ENCODE results near the gene YIF1B. TPM values are rescaled to one million over a fixed set of nuclear protein-coding genes. Genes with fewer than 3 reads are reported as not detected.
"Not testable (repeated sequence)": the region's sequence is repeated elsewhere in the genome, so short reads cannot be mapped to it uniquely, and the experiment has no call there.

YIF1B gene
- total and polyA plus RNA-seq, 2 donors (not counting 1 experiment from before 2014, with no cell fraction given): 31.6 to 58.3 TPM

DNA sequence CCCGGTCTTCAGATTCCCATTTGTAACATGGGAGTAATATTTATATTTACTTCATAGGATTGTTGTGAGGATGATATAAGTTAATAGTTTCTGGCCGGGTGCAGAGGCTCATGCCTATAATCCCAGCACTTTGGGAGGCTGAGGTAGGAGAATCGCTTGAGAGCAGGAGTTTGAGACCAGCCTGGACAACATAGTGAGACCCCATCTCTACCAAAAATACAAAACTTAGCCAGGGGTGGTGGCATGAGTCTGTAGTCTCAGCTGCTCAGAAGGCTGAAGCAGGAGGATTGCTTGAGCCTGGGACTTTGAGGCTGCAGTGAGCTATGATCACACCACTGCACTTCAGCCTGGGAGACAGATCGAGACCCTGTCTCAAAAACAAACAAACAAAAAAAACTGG lies 31.1 kb upstream of the YIF1B start:
- 86% methylated on average over 1 of the region's 4 CpGs for WGBS (ENCODE audit: insufficient coverage)
- no peaks in the 10 kb centered on the region for H4K20me1 ChIP-seq (ENCODE audit: control insufficient read depth, insufficient read depth, low read length, poor library complexity, severe bottlenecking)
- Mint-ChIP-seq H3K27me3 (no peaks in the 10 kb centered on the region), H3K4me1 (no peaks in the 10 kb centered on the region), H3K9me3 (ENCODE audit: insufficient read depth) (no peaks in the 10 kb centered on the region), H3K27ac (no peak overlapping the region), H3K4me3 (no peak overlapping the region)
- H3K27me3 ChIP-seq (replicated peaks in 1 of 4; ENCODE audit: control extremely low read depth in 1 of 4, control insufficient read depth in 3 of 4, insufficient read depth in 4 of 4, low read length in 3 of 4): no peaks in the 10 kb centered on the region
- no peak for DNase-seq
- no peaks in the 10 kb centered on the region for H3K36me3 ChIP-seq (replicated peaks in 1 of 2; ENCODE audit: control extremely low read depth in 1 of 2, control insufficient read depth in 1 of 2, extremely low read depth in 1 of 2, insufficient read depth in 2 of 2, low read length in 1 of 2)
- no peak overlapping the region for H3K27ac ChIP-seq (ENCODE audit: low read length in 2 of 2)
- no peak for TF ChIP-seq EZH2 (IDR thresholded peaks at IDR 0.05; ENCODE audit: borderline replicate concordance, insufficient read depth, low read depth, low read length, poor library complexity, severe bottlenecking)
- TF ChIP-seq, protein P1, sequence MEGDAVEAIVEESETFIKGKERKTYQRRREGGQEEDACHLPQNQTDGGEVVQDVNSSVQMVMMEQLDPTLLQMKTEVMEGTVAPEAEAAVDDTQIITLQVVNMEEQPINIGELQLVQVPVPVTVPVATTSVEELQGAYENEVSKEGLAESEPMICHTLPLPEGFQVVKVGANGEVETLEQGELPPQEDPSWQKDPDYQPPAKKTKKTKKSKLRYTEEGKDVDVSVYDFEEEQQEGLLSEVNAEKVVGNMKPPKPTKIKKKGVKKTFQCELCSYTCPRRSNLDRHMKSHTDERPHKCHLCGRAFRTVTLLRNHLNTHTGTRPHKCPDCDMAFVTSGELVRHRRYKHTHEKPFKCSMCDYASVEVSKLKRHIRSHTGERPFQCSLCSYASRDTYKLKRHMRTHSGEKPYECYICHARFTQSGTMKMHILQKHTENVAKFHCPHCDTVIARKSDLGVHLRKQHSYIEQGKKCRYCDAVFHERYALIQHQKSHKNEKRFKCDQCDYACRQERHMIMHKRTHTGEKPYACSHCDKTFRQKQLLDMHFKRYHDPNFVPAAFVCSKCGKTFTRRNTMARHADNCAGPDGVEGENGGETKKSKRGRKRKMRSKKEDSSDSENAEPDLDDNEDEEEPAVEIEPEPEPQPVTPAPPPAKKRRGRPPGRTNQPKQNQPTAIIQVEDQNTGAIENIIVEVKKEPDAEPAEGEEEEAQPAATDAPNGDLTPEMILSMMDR (IDR thresholded peaks at IDR 0.05): no peak
- CTCF ChIA-PET: interaction anchor here (0.5 kb wide), 1 partner anchor 103 kb away, joined by 3 read pairs; no protein-coding TSS in a partner anchor
- H3K4me1 ChIP-seq (ENCODE audit: control insufficient read depth in 2 of 2, insufficient read depth in 2 of 2, low read length in 2 of 2): no peaks in the 10 kb centered on the region
- POLR2A ChIA-PET: no interaction called here
- no peak overlapping the region for H3K4me2 ChIP-seq (replicated peaks; ENCODE audit: low read depth, low read length, poor library complexity, severe bottlenecking)
- ATAC-seq (ENCODE audit: low read depth): no peak
- no peak overlapping the region for H3K9ac ChIP-seq (ENCODE audit: low read length)
- H3K79me2 ChIP-seq (ENCODE audit: control insufficient read depth, insufficient read depth, low read length): peaks cover 2% of the 10 kb centered on the region
- intact Hi-C loops (cut with micrococcal nuclease): no loop called here
- H3K4me3 ChIP-seq (ENCODE audit: control extremely low read depth in 1 of 5, extremely low read depth in 1 of 5, insufficient read depth in 1 of 5, low read depth in 2 of 5, low read length in 4 of 5): no peak overlapping the region
- H3K9me3 ChIP-seq (ENCODE audit: control extremely low read depth in 1 of 3, control insufficient read depth in 2 of 3, insufficient read depth in 1 of 3, low read length in 2 of 3): no peaks in the 10 kb centered on the region
- H2AFZ ChIP-seq (ENCODE audit: insufficient read depth, low read depth, low read length, poor library complexity, severe bottlenecking): no peak overlapping the region

DNA sequence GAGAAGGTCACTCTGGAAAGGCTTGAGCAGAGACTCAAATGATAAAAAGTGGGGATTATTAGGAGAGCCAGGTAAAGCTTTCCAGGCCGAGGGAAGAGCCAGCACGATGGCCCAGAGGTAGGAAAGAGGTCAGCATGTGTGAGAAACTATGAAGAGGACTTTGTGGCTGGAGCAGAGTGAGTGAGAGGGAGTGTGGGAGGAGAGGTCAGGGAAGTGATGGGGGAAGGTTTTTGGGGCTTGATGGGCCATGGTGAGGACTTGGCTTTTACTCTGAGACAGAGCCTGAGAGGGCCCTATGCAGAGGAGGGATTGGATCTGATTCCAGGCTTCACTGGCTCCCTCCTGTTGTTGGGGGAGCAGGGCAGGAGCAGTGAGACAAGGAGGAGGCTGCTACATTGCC lies 25.2 kb upstream of the YIF1B start:
- no peaks in the 10 kb centered on the region for H3K36me3 ChIP-seq (replicated peaks in 1 of 2; ENCODE audit: control extremely low read depth in 1 of 2, control insufficient read depth in 1 of 2, extremely low read depth in 1 of 2, insufficient read depth in 2 of 2, low read length in 1 of 2)
- no peak for DNase-seq
- POLR2A ChIA-PET: no interaction called here
- Mint-ChIP-seq H3K9me3 (ENCODE audit: insufficient read depth) (no peaks in the 10 kb centered on the region), H3K27ac (no peak overlapping the region), H3K4me1 (peaks cover 13% of the 10 kb centered on the region), H3K27me3 (no peaks in the 10 kb centered on the region), H3K4me3 (no peak overlapping the region)
- H3K9me3 ChIP-seq (ENCODE audit: control extremely low read depth in 1 of 3, control insufficient read depth in 2 of 3, insufficient read depth in 1 of 3, low read length in 2 of 3): no peaks in the 10 kb centered on the region
- ATAC-seq (ENCODE audit: low read depth): no peak
- no peak overlapping the region for H2AFZ ChIP-seq (ENCODE audit: insufficient read depth, low read depth, low read length, poor library complexity, severe bottlenecking)
- H3K9ac ChIP-seq (ENCODE audit: low read length): no peak overlapping the region
- CTCF ChIA-PET: no interaction called here
- intact Hi-C loops (cut with micrococcal nuclease): no loop called here
- H3K27me3 ChIP-seq (replicated peaks in 1 of 4; ENCODE audit: control extremely low read depth in 1 of 4, control insufficient read depth in 3 of 4, insufficient read depth in 4 of 4, low read length in 3 of 4): no peaks in the 10 kb centered on the region
- no peak overlapping the region for H3K4me2 ChIP-seq (replicated peaks; ENCODE audit: low read depth, low read length, poor library complexity, severe bottlenecking)
- H3K79me2 ChIP-seq (ENCODE audit: control insufficient read depth, insufficient read depth, low read length): peaks cover 8% of the 10 kb centered on the region
- H4K20me1 ChIP-seq (ENCODE audit: control insufficient read depth, insufficient read depth, low read length, poor library complexity, severe bottlenecking): no peaks in the 10 kb centered on the region
- 100% methylated on average over 2 of the region's 2 CpGs for WGBS (ENCODE audit: insufficient coverage)
- no peak overlapping the region for H3K4me3 ChIP-seq (ENCODE audit: control extremely low read depth in 1 of 5, extremely low read depth in 1 of 5, insufficient read depth in 1 of 5, low read depth in 2 of 5, low read length in 4 of 5)
- H3K27ac ChIP-seq (ENCODE audit: low read length in 2 of 2): no peak overlapping the region
- TF ChIP-seq, protein P1 (IDR thresholded peaks at IDR 0.05): no peak
- TF ChIP-seq EZH2 (IDR thresholded peaks at IDR 0.05; ENCODE audit: borderline replicate concordance, insufficient read depth, low read depth, low read length, poor library complexity, severe bottlenecking): no peak
- peaks cover 5 to 7% of the 10 kb centered on the region in 2 donors for H3K4me1 ChIP-seq (ENCODE audit: control insufficient read depth in 2 of 2, insufficient read depth in 2 of 2, low read length in 2 of 2)

DNA sequence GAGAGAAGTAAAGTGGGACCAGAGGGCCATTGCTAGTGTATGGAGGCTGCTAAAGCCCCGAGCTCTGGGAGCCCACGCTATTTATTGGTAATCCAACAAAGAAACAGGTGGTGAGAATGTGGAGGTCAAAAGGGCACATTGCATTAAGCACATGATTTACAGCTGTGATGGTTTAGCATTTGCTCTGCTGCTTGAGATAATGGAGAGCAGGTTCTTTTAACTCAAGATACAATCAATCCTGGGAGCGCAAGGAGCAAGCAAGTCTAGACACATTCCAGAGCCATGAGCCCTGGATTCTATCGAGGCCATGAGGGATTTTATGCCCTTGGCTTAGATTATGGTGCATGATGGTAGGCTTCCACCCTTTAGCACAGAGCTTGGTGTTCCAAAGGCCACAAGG lies 23.3 kb upstream of the YIF1B start:
- H3K4me1 Mint-ChIP-seq: peaks cover 13% of the 10 kb centered on the region
- H3K4me3 Mint-ChIP-seq; H3K79me2 ChIP-seq (ENCODE audit: control insufficient read depth, insufficient read depth, low read length); H3K9me3 Mint-ChIP-seq (ENCODE audit: insufficient read depth); H3K27ac Mint-ChIP-seq; H3K9ac ChIP-seq (ENCODE audit: low read length); ATAC-seq (ENCODE audit: low read depth); H3K4me2 ChIP-seq (replicated peaks; ENCODE audit: low read depth, low read length, poor library complexity, severe bottlenecking); H3K27me3 ChIP-seq (replicated peaks in 1 of 4; ENCODE audit: control extremely low read depth in 1 of 4, control insufficient read depth in 3 of 4, insufficient read depth in 4 of 4, low read length in 3 of 4); DNase-seq; H4K20me1 ChIP-seq (ENCODE audit: control insufficient read depth, insufficient read depth, low read length, poor library complexity, severe bottlenecking); H3K36me3 ChIP-seq (replicated peaks in 1 of 2; ENCODE audit: control extremely low read depth in 1 of 2, control insufficient read depth in 1 of 2, extremely low read depth in 1 of 2, insufficient read depth in 2 of 2, low read length in 1 of 2); H3K27me3 Mint-ChIP-seq; H3K9me3 ChIP-seq (ENCODE audit: control extremely low read depth in 1 of 3, control insufficient read depth in 2 of 3, insufficient read depth in 1 of 3, low read length in 2 of 3); H3K27ac ChIP-seq (ENCODE audit: low read length in 2 of 2); H3K4me3 ChIP-seq (ENCODE audit: control extremely low read depth in 1 of 5, extremely low read depth in 1 of 5, insufficient read depth in 1 of 5, low read depth in 2 of 5, low read length in 4 of 5); H2AFZ ChIP-seq (ENCODE audit: insufficient read depth, low read depth, low read length, poor library complexity, severe bottlenecking): not testable (repeated sequence)
- H3K4me1 ChIP-seq (ENCODE audit: control insufficient read depth in 2 of 2, insufficient read depth in 2 of 2, low read length in 2 of 2): peaks cover 5 to 11% of the 10 kb centered on the region in 2 donors
- 92% methylated on average over 2 of the region's 4 CpGs for WGBS (ENCODE audit: insufficient coverage)
- intact Hi-C loops (cut with micrococcal nuclease): loop anchor here (5.0 to 10.0 kb wide), 4 partner anchors 562 to 1262 kb away; partner anchors contain the start of genes ZNF383, ZNF420, ZNF573 and ZNF585B
- CTCF ChIA-PET: interaction anchor here (0.8 kb wide), 1 partner anchor 83 kb away, joined by 3 read pairs; no protein-coding TSS in a partner anchor
- POLR2A ChIA-PET: interaction anchor here (0.7 to 2.5 kb wide), 2 partner anchors 19 to 35 kb away, joined by 3 to 11 read pairs; partner anchors contain the start of gene PSMD8

Data from B cell (primary cell).